HG02870 (cell line): Measurements from ENCODE around the gene REG1B.

ENCODE experiments used
- ATAC-seq: cut with Tn5 transposase; IDR thresholded peaks from one replicate; pipeline ENCODE4 v1.9.1; 2021; ENCODE audit warnings: mild to moderate bottlenecking, moderate library complexity; ENCODE audit not compliant: unreplicated experiment

The REG1B gene

GRCh38 chr2:79087785-79088364 is at the start of gene REG1B:
REG1B (minus strand) TSS chr2:79087993; CDS start chr2:79087612, 381 bp downstream.
- no peak for ATAC-seq

GRCh38 chr2:79131687-79132086 is 43.9 kb upstream of the REG1B start:
- no peak for ATAC-seq

- ATAC-seq: no peak
Measured at GRCh38 chr2:79129804-79130203, 42.0 kb upstream of the REG1B start.

- ATAC-seq: no peak
Measured at GRCh38 chr2:79129260-79129659, 41.5 kb upstream of the REG1B start.

- ATAC-seq: no peak
Measured at GRCh38 chr2:79128406-79128805, 40.6 kb upstream of the REG1B start.

GRCh38 chr2:79125721-79125985 is 37.9 kb upstream of the REG1B start:
- no peak for ATAC-seq

- ATAC-seq: no peak
Measured at GRCh38 chr2:79124907-79125720, 37.3 kb upstream of the REG1B start.

- ATAC-seq: no peak
Measured at GRCh38 chr2:79122676-79123075, 34.9 kb upstream of the REG1B start.

GRCh38 chr2:79120194-79120713 is 32.5 kb upstream of the REG1B start, which contains the start of gene REG1A:
REG1A (plus strand) TSS chr2:79120488; CDS start chr2:79120862, 374 bp downstream.
- ATAC-seq: no peak

GRCh38 chr2:79116997-79117928 is 29.5 kb upstream of the REG1B start:
- no peak for ATAC-seq

GRCh38 chr2:79114797-79115494 is 27.2 kb upstream of the REG1B start:
- ATAC-seq: no peak

- ATAC-seq: no peak
Measured at GRCh38 chr2:79112269-79112668, 24.5 kb upstream of the REG1B start.

- ATAC-seq: no peak
Measured at GRCh38 chr2:79105259-79105658, 17.5 kb upstream of the REG1B start.

GRCh38 chr2:79103214-79103613 is 15.4 kb upstream of the REG1B start:
- no peak for ATAC-seq

- no peak for ATAC-seq
Measured at GRCh38 chr2:79101024-79101423, 13.2 kb upstream of the REG1B start.

GRCh38 chr2:79100285-79100684 is 12.5 kb upstream of the REG1B start:
- ATAC-seq: no peak

- ATAC-seq: no peak
Measured at GRCh38 chr2:79099140-79099686, 11.4 kb upstream of the REG1B start.

GRCh38 chr2:79097843-79098242 is 10.1 kb upstream of the REG1B start:
- ATAC-seq: no peak

- ATAC-seq: no peak
Measured at GRCh38 chr2:79090693-79091092, 2.9 kb upstream of the REG1B start.

GRCh38 chr2:79086255-79086654 is 1.5 kb downstream of the REG1B start:
- no peak for ATAC-seq
